Prostate gland (tissue), 2 donors: ENCODE data around the gene VOPP1. TPM values are rescaled to one million over a fixed set of nuclear protein-coding genes. Genes with fewer than 3 reads are reported as not detected.

Source experiments
- DNase-seq: peaks from one replicate; pipeline ENCODE4 v3.0.0-alpha.2; 2019; ENCODE audit warnings: low spot score
- H3K27ac ChIP-seq, 2 donors: fragments of 200-600 bp; sonication (generic); 2 replicates each; pipeline ENCODE4 v1.5.1; 2017 to 2019
- H3K27me3 ChIP-seq: fragments of 200-600 bp; sonication (generic); replicated peaks from 2 replicates; pipeline ENCODE4 v1.5.1; 2019; ENCODE audit not compliant: insufficient read depth
- H3K36me3 ChIP-seq, 2 donors: fragments of 200-600 bp; sonication (generic); 1 replicate in 1 of 2; 2 replicates in 1 of 2; pipeline versions ENCODE4 v1.5.1 to v1.8.1; 2017 to 2019
- H3K4me1 ChIP-seq: fragments of 200-600 bp; sonication (generic); replicated peaks from 2 replicates; pipeline ENCODE4 v1.5.1; 2019
- H3K4me3 ChIP-seq, 2 donors: fragments of 200-600 bp; sonication (generic); 2 replicates each; pipeline ENCODE4 v1.5.1; 2017 to 2019
- H3K9me3 ChIP-seq: fragments of 200-600 bp; sonication (generic); 2 replicates; pipeline ENCODE4 v1.5.1; 2017
- CTCF ChIP-seq, 4 experiments: fragments of 200-600 bp in 2 of 4; fragments of 450-650 bp in 2 of 4; sonication (generic) in 2 of 4; IDR thresholded peaks; 1 replicate in 3 of 4; 2 replicates in 1 of 4; pipeline ENCODE4 v1.5.1; 2016 to 2019; ENCODE audit warnings: antibody characterized with exemption in 4 of 4, mild to moderate bottlenecking in 2 of 4, moderate library complexity in 2 of 4
- POLR2A ChIP-seq: fragments of 450-650 bp; IDR thresholded peaks from one replicate; pipeline ENCODE4 v1.6.1; 2016; ENCODE audit warnings: antibody characterized with exemption, mild to moderate bottlenecking
- POLR2AphosphoS5 ChIP-seq: sonication (generic); formaldehyde crosslinking; IDR thresholded peaks from one replicate; pipeline ENCODE4 v1.6.1; 2017; ENCODE audit warnings: antibody characterized with exemption
- WGBS: methylation state at CpG from one replicate; pipeline ENCODE4 v1.1.5; 2018; 5-methylcytosine and 5-hydroxymethylcytosine counted together
- intact Hi-C: fragments of 100-400 bp; cut with DNase I; formaldehyde crosslinking; loops from one replicate; pipeline ENCODE4 v1.14.2; 2022
- total RNA-seq, 2 donors: library from RNA; depleted of rRNA; stranded (reverse); fragments of >200 nt; gene quantifications; one replicate each; pipeline ENCODE4 v1.1.0, GENCODE V29; 2016

VOPP1 gene
- total RNA-seq, 2 donors from 2014 or later: 29.4 to 46.6 TPM

GRCh38 chr7:55548295-55548731 lies 24.0 kb downstream of the VOPP1 start:
- Histone ChIP-seq H3K36me3 (no peaks in the 10 kb centered on the region), H3K4me1 (peaks cover 3% of the 10 kb centered on the region), H3K4me3 (no peak overlapping the region), H3K27me3 (no peaks in the 10 kb centered on the region), H3K27ac (no peak overlapping the region), H3K9me3 (no peaks in the 10 kb centered on the region)
- DNase-seq: no peak
- WGBS: 84% methylated on average over 7 of the region's 7 CpGs
- intact Hi-C loops: no loop called here
- TF ChIP-seq POLR2AphosphoS5 (no peak), POLR2A (no peak), CTCF (IDR thresholded peaks at IDR 0.05) (no peak)

GRCh38 chr7:55546814-55547213 lies 25.5 kb downstream of the VOPP1 start:
- DNase-seq: peak; percentile 42
- 32% methylated on average over 5 of the region's 5 CpGs for WGBS
- TF ChIP-seq POLR2AphosphoS5 (no peak), POLR2A (no peak), CTCF (IDR thresholded peaks at IDR 0.05) (no peak)

GRCh38 chr7:55545496-55545895 lies 26.8 kb downstream of the VOPP1 start:
- H3K36me3 ChIP-seq: no peaks in the 10 kb centered on the region
- no peaks in the 10 kb centered on the region for H3K9me3 ChIP-seq
- H3K27ac ChIP-seq: no peak overlapping the region
- WGBS: 94% methylated on average over 6 of the region's 6 CpGs
- intact Hi-C loops: no loop called here
- H3K27me3 ChIP-seq: no peaks in the 10 kb centered on the region
- DNase-seq: no peak
- TF ChIP-seq CTCF (IDR thresholded peaks at IDR 0.05) (no peak), POLR2A (no peak), POLR2AphosphoS5 (no peak)
- no peak overlapping the region for H3K4me3 ChIP-seq
- no peaks in the 10 kb centered on the region for H3K4me1 ChIP-seq

More at GRCh38 chr7:55546814-55547213, 25.5 kb downstream of the VOPP1 start:
- no peak overlapping the region for H3K4me3 ChIP-seq
- no peaks in the 10 kb centered on the region for H3K27me3 ChIP-seq
- no peak overlapping the region for H3K27ac ChIP-seq
- H3K9me3 ChIP-seq: no peaks in the 10 kb centered on the region
- no peaks in the 10 kb centered on the region for H3K36me3 ChIP-seq
- H3K4me1 ChIP-seq: no peaks in the 10 kb centered on the region
- intact Hi-C loops: no loop called here

GRCh38 chr7:55540226-55540858 lies 32.0 kb downstream of the VOPP1 start:
- TF ChIP-seq POLR2AphosphoS5: no peak
- TF ChIP-seq CTCF (IDR thresholded peaks at IDR 0.05): no peak
- no peak for TF ChIP-seq POLR2A
- no peaks in the 10 kb centered on the region for H3K4me1 ChIP-seq
- intact Hi-C loops: no loop called here
- WGBS: 94% methylated on average over 20 of the region's 20 CpGs
- DNase-seq: no peak
- H3K27ac ChIP-seq: no peak overlapping the region
- H3K36me3 ChIP-seq: no peaks in the 10 kb centered on the region
- no peak overlapping the region for H3K4me3 ChIP-seq
- H3K27me3 ChIP-seq: no peaks in the 10 kb centered on the region
- H3K9me3 ChIP-seq: no peaks in the 10 kb centered on the region

GRCh38 chr7:55539380-55539779 lies 32.9 kb downstream of the VOPP1 start:
- Histone ChIP-seq H3K4me3 (no peak overlapping the region), H3K27ac (no peak overlapping the region), H3K4me1 (no peaks in the 10 kb centered on the region), H3K36me3 (no peaks in the 10 kb centered on the region), H3K27me3 (no peaks in the 10 kb centered on the region), H3K9me3 (no peaks in the 10 kb centered on the region)
- WGBS: 85% methylated on average over 3 of the region's 3 CpGs
- intact Hi-C loops: no loop called here
- no peak for DNase-seq
- no peak for TF ChIP-seq POLR2A
- no peak for TF ChIP-seq CTCF (IDR thresholded peaks at IDR 0.05)
- TF ChIP-seq POLR2AphosphoS5: no peak
